ENCODE results near the gene LAP3.

LAP3 gene

DNA sequence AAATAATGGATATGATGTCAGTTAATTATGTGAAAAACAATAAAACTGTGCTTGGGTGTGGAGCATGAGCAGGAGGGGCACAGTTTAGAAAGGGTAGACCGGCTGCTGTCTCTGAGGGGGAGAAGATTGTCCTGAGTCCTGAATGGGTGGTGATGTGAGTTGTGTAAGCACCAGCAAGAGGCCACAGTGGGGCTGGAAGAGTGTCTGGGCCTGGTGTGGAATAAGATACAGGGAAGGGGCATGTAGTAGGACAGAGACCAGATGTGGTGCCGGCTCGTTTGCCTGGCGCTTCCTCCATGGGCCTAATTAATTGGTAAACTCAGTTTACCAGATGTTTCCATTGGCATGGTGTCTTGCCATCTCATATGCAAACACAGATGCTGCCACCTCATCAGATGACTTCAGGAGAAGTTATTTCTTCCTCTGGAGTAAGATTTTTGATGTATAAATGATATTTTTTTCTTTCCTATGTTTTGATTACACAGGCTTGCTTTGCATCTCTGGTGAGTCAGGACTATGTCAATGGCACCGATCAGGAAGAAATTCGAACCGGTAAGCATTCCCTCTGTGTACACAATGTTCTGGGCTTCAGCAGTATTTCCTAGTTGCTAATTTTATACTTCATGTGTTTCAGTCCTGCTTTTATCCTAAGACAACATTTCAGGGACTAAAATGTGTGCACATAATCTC lies 42.6 kb downstream of the LAP3 start:
- DNase-seq (ENCODE audit: low spot score), result no peak

DNA sequence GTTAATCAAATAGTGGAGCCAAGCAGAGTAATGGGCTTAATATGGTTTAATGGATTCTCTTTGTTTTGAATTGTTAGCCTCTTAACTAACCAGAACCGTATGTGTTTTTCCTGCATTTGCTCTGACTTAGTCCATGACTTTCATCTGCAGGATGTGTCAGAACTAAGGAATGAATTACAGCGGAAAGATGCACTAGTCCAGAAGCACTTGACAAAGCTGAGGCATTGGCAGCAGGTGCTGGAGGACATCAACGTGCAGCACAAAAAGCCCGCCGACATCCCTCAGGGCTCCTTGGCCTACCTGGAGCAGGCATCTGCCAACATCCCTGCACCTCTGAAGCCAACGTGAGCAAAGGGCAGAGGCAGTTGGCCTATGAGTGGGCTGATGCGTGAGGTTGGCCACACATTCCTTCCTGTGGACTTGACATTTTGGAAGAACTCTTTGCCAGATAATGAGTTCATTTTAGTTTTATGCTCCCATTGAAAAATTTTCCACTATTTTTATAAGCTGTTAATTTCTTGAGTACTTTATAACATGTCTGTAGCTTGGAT lies 46.5 kb downstream of the LAP3 start:
- DNase-seq (ENCODE audit: low spot score), result no peak

DNA sequence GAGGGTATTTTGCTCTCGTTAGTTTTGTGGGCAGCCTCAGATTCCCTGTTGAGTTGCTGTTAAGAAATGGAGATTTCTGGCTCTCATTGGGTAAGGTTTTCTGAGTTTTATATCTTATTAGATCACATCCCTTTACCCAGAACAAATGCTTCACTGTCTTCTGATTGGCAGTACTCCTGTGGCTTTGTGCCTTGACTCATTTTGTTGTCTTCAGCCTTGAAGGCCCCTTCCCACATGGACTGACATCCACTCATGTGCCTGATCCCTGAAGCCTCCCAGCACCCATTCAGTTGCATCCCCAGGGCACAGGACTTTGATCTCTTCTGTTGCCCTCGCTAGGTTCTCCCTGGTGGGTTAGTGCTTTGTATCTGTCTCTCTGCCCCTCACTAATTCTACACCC lies 47.8 kb downstream of the LAP3 start:
- no peak for DNase-seq (ENCODE audit: low spot score)

DNA sequence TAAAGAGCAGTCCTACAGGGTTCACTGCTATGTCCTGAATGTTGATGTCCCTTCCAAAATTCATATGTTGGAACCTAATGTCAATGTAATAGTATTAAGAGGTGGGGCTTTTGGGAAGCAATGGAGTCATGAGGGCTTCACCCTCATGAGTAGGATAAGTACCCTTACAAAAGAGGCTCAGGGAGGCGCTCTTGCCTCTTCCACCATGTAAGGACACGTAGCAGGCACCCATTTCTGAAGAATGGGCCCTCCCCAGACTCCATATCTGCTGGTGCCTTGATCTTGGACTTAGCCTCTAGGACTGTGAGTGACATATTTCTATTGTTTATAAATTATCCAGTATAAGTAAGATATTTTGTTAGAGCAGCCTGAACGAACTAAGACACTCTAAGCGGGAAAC lies 53.2 kb downstream of the LAP3 start:
- no peak for DNase-seq (ENCODE audit: low spot score)

DNA sequence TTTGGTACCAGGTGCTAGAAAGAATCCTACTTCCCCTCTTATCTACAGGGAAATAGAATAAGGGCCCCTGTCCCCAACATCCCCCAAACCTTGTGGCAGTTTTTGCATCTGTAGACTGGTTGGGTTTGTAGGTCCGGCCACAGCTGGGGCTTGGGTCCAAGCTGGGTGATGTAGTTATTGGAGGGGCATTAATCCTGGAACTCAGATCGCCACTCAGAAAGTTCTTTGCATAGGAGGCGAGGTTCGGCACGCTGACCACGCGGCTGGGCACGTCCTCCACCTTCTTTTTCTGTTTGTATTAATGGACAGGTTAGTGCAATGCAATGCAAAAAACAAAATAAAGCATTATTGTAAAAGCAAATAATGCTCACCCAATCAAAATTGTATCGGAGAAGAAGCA lies 56.6 kb downstream of the LAP3 start:
- DNase-seq (ENCODE audit: low spot score), result no peak

DNA sequence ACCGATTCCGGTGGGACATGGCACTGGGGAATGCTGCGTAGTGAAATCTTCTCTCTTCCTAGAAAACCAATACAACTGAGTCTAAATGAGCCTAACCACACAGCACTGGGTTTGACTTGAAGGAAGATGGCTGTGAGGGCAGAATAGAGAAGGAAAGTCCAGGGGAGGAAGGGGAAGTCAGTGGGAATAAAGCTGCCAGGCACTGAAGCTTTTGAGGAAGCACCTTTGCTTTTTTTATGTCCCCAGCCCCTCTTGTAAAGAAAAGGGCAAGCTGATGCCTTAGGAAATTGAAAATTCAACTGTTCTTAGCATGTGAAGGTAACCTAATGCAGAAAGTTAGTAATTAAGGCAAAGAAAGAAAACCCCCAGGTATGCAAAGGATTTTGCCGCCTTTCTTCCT lies 58.1 kb downstream of the LAP3 start:
- DNase-seq (ENCODE audit: low spot score), result no peak

DNA sequence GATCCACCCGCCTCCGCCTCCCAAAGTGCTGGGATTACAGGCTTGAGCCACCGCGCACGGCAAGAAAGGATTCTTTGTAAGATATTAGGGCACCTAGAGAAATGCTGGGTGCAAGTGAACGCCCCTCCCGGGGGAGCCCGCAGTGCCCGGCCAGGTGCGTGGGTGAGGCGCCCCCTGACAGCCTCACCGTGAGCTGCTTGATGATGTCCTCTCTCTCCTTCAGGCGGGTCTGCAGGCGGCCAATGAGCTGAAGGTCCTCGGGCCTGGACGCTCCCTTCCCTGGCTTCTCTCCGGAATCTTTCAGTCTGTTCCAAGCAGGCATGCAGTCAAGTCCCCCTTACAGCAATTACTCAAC lies 59.3 kb downstream of the LAP3 start:
- no peak for DNase-seq (ENCODE audit: low spot score)

DNA sequence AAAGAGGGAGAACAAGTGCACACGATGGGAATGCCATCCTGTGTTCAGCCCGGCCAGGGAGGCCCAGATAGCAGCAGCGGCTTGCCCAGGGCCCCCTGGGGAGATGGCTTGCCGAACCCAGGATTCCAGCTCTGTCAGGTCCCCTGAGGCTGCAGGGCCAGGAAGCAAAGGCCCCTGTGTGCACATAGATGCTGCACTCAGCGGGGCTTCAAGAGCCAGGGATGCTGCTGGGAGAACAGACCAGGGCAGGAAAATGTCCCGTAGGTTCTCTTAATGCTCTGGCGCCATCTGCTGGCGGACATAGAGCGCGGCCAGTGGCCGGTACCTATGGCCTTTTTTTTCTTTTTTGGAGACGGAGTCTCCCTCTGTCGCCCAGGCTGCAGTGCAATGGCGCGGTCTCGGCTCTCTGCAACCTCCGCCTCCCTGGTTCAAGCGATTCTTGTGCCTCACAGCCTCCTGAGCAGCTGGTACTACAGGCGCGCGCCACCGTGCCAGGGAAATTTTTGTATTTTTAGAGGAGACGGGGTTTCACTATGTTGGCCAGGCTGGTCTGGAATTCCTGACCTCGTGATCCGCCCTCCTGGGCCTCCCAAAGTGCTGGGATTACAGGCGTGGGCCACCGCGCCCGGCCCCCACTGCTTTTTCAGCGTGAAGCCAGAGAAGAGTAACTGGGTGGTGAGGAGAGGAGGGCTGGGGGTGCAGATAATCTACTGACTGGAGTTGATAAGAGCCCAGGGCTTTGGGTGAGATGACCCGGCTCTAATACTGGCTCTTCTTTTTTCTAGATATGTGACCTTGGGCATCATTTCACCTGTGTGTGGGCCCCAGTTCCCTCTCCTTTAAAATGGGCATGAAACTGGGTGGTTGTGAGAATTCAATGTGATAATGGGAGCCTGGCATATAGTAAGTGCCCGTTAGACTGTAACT lies 60.0 kb downstream of the LAP3 start:
- peak; percentile 61 for DNase-seq (ENCODE audit: low spot score)

DNA sequence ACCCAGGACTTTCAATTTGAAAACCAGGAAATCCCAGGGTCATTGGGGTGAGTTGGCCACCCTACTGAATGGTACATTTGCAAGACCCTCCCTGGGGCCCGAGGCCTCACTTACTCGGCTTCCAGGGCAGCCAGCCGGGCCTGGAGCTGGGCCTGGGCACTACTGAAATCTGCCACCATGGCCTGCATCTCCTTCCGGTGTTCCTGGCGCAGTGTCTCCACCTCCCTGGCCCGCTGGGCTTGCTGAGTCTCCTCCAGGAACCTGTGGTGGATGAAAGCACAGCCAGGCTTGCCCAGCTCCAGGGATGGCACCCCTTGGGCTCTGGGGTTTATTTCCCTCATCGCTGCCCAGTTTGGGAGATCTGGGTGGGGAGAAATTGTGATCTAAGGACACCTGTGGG lies 62.1 kb downstream of the LAP3 start:
- DNase-seq (ENCODE audit: low spot score), result no peak

DNA sequence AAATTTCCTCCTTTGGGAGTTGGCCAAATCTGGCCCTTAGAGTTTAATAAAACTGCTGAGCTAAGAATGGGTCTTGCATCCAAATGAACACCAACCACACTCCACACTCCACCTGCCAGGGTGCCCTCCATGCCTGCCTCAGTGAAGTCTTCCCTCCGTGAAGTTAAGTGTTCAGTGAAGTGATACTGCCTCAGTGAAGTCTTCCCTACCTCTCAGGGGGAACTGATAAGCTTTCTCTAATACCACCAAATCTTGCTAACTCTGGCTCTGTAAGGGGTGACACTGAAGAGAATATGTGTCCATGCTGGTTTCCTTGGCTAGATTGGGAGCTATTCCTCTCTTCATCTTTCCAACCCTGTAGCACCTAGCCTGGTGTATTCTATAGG lies 65.4 kb downstream of the LAP3 start:
- no peak for DNase-seq (ENCODE audit: low spot score)

DNA sequence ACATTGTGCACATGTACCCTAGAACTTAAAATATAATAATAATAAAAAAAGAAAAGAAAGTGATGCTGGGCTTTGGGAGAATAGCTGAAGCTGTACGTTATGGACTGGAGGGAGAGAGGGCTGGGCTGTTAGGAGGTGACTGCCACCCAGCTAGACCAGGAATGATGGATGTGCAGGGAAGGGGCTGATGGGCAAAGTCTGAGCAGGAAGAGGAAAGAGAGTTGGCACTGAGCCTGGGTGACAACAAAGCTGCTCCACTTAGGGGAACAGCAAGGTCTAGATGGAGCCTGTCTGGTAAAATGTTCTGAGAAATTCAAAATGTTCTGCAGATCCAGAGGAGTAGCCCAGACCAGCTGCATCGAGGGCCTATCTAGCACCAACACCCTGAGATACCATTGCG lies 69.7 kb downstream of the LAP3 start:
- DNase-seq (ENCODE audit: low spot score), result no peak

DNA sequence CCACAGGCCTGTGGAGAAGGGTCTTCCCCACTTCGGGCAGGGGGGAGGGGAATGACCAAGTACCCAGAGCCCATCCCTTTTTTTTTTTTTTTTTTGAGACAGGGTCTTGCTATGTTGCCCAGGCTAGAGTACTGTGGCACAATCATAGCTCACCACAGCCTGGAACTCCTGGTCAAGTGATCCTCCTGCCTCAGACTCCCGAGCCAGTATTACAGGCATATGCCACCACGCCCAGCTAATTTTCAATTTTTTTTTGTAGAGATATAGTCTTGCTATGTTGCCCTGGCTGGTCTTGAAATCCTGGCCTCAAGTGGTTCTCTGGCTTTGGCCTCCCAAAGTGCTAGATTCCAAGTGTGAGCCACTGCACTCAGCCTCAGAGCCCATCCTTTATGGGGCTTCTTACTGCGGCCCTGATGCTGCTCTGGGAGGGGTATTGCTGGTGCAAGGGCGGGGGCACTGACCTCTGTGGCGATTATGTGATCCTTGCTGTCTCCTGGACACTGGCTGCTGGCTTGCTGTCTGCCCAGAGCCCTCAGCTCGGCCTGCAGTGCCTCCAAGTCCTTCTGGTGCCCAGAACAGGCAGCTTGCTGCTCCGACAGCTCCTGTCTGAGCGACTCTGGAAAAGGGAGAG lies 70.3 kb downstream of the LAP3 start:
- no peak for DNase-seq (ENCODE audit: low spot score)

DNA sequence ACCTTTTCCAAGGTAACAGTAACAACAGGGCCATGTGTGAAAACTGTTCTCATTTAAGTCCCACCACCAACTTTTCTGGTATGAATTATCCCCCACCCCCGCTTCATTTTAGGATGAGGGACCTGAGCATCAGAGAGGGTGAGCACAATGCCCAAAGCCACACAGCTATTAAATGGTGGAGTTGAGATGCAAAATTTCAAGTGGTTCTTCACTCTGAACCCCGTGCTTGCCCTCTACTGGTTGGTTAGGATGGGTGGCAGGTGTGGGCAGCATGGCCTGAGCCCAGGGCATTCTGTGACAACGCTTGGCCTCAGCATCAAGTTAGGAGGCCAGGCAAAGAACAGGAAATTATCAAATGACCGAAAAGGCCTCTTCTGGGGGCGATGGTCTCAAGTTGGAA lies 70.9 kb downstream of the LAP3 start:
- DNase-seq (ENCODE audit: low spot score), result no peak

DNA sequence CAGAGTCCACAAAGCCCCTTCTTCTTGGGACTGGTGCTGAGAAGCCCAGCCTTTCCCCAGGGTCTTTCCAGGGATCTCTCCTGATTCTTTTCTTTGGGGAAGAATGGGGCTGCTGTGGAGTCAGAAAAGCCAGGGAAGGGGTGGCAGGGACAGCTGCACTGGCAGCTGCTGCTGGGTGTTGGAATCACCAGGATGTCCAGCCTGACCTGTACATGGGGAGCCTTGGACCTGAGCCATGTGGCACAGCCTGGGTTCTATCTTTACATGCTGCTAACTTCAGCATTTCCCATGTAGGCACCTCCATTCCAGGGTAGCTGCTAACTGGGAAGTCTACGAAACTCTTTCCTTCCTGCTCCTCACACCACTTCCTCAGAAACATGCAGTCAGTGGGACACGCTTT lies 73.4 kb downstream of the LAP3 start:
- no peak for DNase-seq (ENCODE audit: low spot score)

DNA sequence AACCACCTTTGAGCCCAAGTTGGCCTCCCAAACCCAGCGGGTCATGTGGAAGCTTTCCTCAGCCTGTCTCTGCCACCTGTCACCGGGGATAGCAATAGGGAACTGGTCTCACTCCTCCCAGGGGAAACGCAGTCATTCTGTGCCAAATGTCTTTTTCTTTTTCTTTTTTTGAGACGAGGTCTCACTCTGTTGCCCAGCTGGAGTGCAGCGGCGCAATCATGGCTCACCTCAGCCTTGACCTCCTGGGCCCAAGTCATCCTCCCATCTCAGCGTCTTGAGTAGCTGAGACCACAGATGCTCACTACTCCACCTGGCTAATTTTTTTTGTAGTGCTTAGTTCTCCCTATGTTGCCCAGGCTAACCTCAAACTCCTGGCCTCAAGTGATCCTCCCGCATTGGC lies 77.7 kb downstream of the LAP3 start:
- no peak for DNase-seq (ENCODE audit: low spot score)

DNA sequence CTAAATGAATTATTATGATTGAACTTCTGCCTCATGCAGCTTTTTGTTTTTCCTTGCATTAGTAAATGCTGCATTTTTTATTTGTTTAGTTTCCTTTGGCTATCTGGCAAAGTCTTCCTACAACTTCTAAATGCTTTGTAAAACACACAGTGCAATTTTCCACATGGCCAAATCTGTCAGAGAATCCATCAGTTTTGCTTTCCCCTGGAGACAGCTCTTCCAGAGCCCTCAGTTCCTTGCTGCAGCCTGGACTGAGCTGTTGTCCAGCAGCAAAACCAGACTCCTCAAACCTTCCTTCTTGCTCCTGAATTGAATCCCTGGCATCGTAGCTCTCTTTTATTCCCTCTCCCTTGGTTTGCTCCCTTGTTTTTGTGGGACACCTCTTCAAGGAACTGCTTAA lies 80.1 kb downstream of the LAP3 start:
- DNase-seq (ENCODE audit: low spot score), result no peak

All from kidney capillary endothelial cell (primary cell).